Rectal smooth muscle tissue (tissue), 1 donor: ENCODE measurements around the gene PKP1.

Experiments used
- H3K27ac ChIP-seq: one replicate; pipeline ENCODE4 v1.7.0; 2013; ENCODE audit warnings: low read depth, low read length, inconsistent platforms
- H3K27me3 ChIP-seq: one replicate; pipeline ENCODE4 v1.7.0; 2013; ENCODE audit warnings: low read length; ENCODE audit not compliant: control insufficient read depth, insufficient read depth
- H3K36me3 ChIP-seq: one replicate; pipeline ENCODE4 v1.7.0; 2013; ENCODE audit warnings: low read length; ENCODE audit not compliant: control insufficient read depth, insufficient read depth
- H3K4me1 ChIP-seq: one replicate; pipeline ENCODE4 v1.7.0; 2013; ENCODE audit warnings: low read length; ENCODE audit not compliant: control insufficient read depth, insufficient read depth
- H3K4me3 ChIP-seq: one replicate; pipeline ENCODE4 v1.7.0; 2013; ENCODE audit warnings: low read length
- H3K9ac ChIP-seq: one replicate; pipeline ENCODE4 v1.7.0; 2013; ENCODE audit warnings: low read length

Gene PKP1

DNA sequence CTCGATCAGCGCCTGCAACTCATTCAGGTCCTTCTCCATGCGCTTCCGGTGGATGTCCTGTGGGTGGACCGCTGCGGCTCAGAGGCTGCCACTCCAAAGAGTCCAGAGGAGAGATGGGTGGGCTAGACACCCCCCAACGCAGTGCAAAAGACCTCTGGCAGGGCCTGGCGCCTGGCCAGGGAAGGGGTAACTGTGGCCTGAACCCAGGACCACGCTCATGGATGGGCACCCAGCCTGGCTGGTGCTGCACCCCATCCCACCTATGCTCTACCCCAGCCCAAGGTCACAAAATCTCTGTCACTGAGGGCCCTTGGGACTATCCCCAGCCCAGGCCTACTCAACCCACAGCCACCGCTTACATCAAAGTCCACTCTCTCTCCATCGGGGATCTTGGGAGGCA is 81.9 kb downstream of the PKP1 start:
- Histone ChIP-seq H3K4me3 (no peak overlapping the region), H3K4me1 (no peaks in the 10 kb centered on the region), H3K27ac (no peak overlapping the region), H3K36me3 (no peaks in the 10 kb centered on the region), H3K9ac (no peak overlapping the region), H3K27me3 (no peaks in the 10 kb centered on the region)

DNA sequence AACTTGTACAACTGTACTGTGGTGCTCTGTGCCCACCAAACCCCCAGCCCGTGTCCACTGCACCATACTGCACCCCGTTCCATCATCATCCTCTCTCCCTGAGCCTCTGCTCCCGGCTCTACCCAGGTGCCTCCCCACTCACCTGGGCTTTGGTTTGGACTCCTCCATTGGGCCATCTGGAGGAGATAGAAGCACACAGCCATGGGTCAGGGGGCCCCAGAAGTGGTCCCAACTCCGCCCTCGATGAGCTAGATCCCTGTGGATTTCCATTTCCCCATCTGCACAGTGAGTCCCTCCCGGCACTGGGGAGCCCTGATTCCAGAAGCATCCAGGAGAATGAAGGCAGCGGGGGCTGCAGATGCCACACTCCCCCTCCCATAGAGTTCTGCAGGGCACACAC is 83.4 kb downstream of the PKP1 start:
- no peaks in the 10 kb centered on the region for H3K36me3 ChIP-seq
- no peak overlapping the region for H3K4me3 ChIP-seq
- no peak overlapping the region for H3K9ac ChIP-seq
- peaks cover 2% of the 10 kb centered on the region for H3K27me3 ChIP-seq
- no peak overlapping the region for H3K27ac ChIP-seq
- H3K4me1 ChIP-seq: no peaks in the 10 kb centered on the region

DNA sequence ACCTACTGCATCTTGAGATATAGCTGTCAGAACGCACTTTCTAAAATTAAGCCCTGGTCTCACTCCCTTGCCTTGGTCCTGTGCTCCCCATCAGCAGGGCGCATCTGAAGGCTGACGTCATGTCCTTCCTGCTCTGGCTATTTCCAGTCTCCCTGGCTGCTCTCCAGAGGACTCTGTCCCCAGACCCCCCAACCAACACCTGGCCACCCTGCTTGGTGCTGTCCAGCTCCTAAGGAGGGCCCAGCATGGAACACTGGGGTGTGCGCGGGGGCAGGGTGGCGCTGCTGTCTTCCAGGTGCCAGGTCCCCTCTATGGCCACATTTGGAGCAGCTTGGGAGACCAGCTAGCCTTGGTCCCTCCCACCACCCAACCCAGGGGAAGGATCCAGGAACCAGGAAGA is 85.9 kb downstream of the PKP1 start:
- Histone ChIP-seq H3K27ac (no peak overlapping the region), H3K27me3 (peaks cover 2% of the 10 kb centered on the region), H3K9ac (no peak overlapping the region), H3K36me3 (no peaks in the 10 kb centered on the region), H3K4me1 (no peaks in the 10 kb centered on the region), H3K4me3 (no peak overlapping the region)

DNA sequence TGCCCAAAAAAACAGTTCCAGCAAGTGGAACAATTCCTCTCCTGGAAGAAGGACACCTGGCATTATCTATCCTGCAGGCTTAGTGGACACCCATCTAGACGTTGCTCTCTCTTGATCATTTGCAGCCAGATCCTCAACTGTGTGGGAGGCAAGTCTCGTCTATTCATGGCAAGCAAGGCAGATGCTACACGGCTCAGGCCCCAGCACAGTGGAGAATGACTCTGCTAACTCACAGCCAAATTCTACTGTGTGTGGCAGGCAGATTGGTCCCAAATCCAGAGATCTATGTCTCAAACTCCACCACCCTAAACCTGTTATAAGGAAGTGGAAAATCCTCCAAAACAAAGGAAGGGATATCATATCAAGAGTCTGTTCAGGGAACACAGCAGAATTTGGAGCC is 87.2 kb downstream of the PKP1 start:
- Histone ChIP-seq H3K4me1 (no peaks in the 10 kb centered on the region), H3K27me3 (peaks cover 5% of the 10 kb centered on the region), H3K9ac (no peak overlapping the region), H3K4me3 (no peak overlapping the region), H3K27ac (no peak overlapping the region), H3K36me3 (no peaks in the 10 kb centered on the region)

DNA sequence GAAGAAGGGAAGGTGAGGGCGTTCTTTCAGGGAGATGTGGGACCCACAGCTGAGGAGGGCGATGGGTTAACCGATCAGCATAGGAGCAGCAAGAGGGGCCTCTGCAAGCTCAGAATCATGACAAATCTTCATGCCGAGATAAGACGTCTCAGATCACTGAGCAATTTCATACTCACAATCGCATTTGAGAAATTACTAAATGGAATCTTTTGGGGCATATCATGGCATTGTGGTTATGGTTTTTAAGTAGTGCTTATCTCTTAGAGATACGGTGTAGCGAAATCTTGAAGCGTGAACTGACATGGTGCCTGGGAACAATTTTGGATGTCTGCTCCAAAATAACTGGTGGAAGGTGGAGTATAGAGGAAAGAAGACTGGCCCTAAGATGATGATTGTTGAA is 88.0 kb downstream of the PKP1 start:
- Histone ChIP-seq H3K4me1 (no peaks in the 10 kb centered on the region), H3K9ac (no peak overlapping the region), H3K27ac (no peak overlapping the region), H3K36me3 (no peaks in the 10 kb centered on the region), H3K27me3 (peaks cover 5% of the 10 kb centered on the region), H3K4me3 (no peak overlapping the region)

DNA sequence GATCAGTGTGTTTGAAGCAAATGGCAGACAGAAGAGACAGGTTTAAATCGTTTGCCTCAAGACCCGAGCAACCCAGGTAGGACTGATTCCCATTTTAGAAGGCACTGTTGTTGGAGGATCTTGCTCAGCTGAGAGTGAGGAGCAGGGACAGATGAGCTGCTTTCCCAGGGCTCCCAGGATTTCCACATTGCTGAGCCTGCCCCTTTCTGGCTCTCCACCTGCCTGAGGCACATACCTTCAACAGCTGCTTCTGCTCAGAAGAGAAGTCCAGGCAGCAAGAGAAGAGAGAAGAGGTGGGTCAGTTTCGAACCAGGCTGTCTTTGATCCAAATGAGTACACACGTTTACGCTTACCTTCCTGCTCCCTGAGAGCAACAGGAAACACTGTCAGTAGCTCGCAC is 88.5 kb downstream of the PKP1 start:
- Histone ChIP-seq H3K27me3 (peaks cover 8% of the 10 kb centered on the region), H3K9ac (no peak overlapping the region), H3K36me3 (no peaks in the 10 kb centered on the region), H3K4me3 (no peak overlapping the region), H3K4me1 (no peaks in the 10 kb centered on the region), H3K27ac (no peak overlapping the region)

DNA sequence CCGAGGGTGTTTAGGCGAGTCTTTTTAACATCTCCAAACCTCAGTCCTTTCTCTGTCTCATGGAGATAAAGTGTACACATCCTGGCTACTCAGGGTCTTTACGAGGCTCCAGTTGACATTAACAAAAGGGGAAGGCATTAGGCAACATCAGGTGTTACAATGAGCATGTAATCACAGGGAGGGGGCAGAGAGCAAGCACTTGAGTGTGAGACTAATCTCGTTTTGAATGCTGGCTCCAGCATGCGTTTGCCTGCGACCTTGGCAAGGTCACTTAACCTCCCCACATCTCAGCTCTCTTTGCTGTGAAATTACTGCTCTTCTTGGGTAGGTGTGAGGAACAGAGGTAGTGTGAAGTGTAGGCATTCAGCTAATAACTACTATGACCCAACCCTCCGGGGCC is 91.1 kb downstream of the PKP1 start:
- H3K36me3 ChIP-seq: no peaks in the 10 kb centered on the region
- no peak overlapping the region for H3K4me3 ChIP-seq
- H3K4me1 ChIP-seq: no peaks in the 10 kb centered on the region
- H3K27me3 ChIP-seq: peaks cover 9% of the 10 kb centered on the region
- no peak overlapping the region for H3K27ac ChIP-seq
- H3K9ac ChIP-seq: no peak overlapping the region

DNA sequence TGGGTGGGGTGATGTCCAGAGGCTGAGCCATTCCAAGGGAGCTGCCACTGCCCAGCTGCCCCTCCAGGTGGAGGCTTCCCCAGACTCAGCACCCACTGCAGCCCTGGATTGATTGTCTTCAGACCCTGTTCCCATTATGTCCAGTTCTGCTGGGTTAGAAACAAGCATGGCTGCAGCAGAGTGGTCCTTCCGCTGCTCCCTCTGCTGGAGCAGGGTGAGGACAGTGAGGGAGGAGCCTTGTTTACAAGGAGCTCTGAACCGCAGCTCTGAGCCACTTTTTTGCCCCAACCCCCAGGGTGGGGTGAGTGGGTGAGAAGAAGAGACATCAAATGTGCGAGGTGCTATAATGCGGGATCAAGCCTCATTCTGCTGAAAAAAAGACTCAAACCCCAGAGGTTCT is 91.9 kb downstream of the PKP1 start:
- no peaks in the 10 kb centered on the region for H3K4me1 ChIP-seq
- H3K27me3 ChIP-seq: peaks cover 9% of the 10 kb centered on the region
- H3K4me3 ChIP-seq: no peak overlapping the region
- no peak overlapping the region for H3K9ac ChIP-seq
- no peaks in the 10 kb centered on the region for H3K36me3 ChIP-seq
- no peak overlapping the region for H3K27ac ChIP-seq

DNA sequence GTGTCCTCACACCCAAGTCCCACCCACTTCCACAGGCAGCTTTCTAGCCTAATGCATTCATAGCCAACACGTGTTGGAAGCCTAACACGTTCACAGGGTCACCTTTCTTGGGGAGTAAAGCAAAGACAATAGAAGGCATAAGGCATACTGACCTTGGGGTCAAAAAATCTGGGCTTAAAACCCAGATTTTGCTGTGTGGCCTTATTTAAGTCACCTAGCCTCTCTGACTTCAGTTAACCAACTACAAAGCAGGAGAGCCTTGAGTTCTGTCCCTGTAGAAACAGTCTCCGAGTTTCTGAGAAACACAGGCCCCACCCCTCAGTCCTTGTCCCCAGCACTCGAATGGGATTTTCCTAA is 92.8 kb downstream of the PKP1 start:
- Histone ChIP-seq H3K4me3 (no peak overlapping the region), H3K27ac (no peak overlapping the region), H3K9ac (no peak overlapping the region), H3K4me1 (no peaks in the 10 kb centered on the region), H3K27me3 (peaks cover 7% of the 10 kb centered on the region), H3K36me3 (no peaks in the 10 kb centered on the region)

DNA sequence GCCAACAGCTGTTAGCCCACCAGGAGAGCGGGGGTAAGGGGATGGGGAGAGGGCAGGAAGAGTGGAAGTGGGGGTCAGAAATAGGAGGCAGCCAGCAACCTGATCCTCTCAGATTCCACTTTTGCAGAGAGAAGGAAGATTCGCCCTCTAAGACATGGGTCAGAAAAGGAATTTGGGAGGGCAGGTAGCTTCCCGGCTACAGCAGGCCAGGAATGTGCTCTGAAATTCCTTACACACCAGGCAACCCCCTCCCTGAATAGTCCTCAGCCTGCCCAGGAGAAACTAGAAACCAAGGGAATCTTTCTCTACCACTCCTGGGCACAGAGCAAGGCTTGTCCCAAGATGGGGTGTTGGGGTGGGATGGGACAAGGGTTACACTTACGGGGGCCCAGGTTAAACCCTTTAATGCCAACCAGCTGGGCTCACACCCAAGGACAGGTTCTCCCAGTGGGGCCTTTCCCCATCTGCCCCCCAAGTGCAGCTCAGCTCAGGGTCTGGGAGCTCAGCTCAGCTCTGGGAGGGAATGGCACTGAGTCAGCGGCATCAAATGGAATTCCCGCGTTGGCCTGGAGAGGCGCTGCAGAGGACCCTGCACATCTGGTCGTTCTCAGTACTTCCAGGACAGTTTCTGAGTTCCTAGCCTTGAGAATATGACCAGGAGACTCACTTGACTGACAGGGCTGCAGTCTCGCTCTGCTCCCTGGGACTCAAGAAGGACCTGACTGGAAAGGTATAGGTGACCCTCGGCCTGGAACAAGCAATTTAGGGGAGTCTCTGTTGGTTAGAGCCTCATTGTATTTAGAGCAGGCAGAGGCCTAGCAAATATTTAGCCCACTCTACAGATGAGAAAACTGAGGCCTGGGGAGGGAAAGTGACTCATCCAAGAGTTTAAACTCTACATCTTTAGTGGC is 93.4 kb downstream of the PKP1 start:
- no peak overlapping the region for H3K4me3 ChIP-seq
- H3K27ac ChIP-seq: no peak overlapping the region
- H3K9ac ChIP-seq: no peak overlapping the region
- H3K36me3 ChIP-seq: no peaks in the 10 kb centered on the region
- peaks cover 7% of the 10 kb centered on the region for H3K27me3 ChIP-seq
- H3K4me1 ChIP-seq: no peaks in the 10 kb centered on the region

DNA sequence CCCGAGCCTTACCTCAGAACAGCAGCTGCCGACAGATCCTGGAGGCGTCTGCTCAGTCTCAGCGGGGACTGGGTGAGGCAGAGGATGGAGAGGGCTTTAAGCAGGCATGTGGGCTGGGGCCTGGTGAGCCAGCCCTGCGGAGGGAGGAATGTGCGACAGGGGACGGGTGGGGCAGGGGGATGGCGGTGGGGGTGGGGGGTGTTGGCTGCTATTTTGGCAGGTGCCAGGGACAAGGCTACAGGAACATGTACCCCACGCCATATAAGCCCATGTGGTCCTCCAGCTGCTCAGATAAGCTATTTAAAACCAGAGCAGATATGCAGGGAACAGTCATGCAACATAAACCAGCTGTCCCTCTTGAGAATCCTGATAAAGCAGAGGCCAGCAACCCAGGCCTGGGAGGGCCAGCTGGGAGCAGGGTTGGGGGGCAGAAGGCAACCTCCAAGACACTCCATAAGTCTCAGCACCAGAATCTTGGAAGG is 94.3 kb downstream of the PKP1 start, which contains the start of gene TNNT2:
Gene TNNT2 (minus strand): TSS at position 70 of the 482 bp plus-strand sequence. CDS start 4,426 bp downstream, outside the sequence.
- peaks cover 7% of the 10 kb centered on the region for H3K27me3 ChIP-seq
- H3K9ac ChIP-seq: no peak within 1 kb of the TSS
- H3K36me3 ChIP-seq: no peaks in the 10 kb centered on the region
- H3K27ac ChIP-seq: no peak within 1 kb of the TSS
- H3K4me1 ChIP-seq: no peaks in the 10 kb centered on the region
- H3K4me3 ChIP-seq: no peak within 1 kb of the TSS

DNA sequence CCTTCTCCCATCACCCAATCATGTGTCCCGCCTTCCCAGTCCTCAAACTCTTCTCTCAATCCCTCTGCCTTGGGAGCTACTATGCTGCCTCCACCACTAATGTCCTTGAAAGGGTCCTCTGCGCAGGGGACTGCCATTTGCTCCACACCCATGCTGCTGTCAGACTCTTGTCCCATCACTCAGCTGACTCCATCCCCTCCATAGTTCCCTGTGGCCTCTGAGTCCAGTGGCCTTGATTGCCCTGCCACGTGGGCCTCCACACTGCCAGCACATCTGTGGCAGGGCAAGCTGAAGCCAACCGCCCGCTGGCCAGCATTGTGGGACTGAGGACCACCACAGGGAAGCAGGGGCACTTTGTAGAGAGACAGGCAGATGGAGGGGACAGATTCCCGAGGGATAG is 95.5 kb downstream of the PKP1 start:
- no peak overlapping the region for H3K4me3 ChIP-seq
- H3K4me1 ChIP-seq: no peaks in the 10 kb centered on the region
- H3K36me3 ChIP-seq: no peaks in the 10 kb centered on the region
- H3K27ac ChIP-seq: no peak overlapping the region
- no peak overlapping the region for H3K9ac ChIP-seq
- peaks cover 7% of the 10 kb centered on the region for H3K27me3 ChIP-seq

DNA sequence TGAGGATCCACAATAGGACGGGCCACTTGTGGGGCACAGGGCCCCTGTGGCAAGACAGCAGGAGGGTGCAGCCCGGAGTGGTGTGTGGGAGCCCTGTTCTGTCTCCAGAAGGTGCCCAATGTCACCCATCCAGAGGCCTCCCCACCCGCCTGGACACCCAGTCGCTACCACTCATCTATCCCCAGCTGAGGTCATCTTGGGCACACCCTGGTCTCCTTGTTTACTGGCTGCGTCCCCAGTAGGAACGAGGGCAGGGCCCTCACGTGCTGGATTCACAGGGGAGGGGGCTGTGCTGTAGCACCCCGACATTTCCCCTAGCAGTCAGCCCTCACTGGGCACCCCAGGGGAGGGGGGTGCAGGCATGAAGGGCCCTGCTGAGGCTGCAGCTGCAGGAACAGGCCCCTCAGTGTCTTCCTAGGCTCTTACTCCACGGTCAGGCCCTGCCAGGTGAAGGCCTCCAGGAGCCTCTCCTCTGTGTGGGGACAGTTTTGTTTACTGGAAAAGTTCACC is 96.5 kb downstream of the PKP1 start:
- Histone ChIP-seq H3K9ac (no peak overlapping the region), H3K4me3 (no peak overlapping the region), H3K36me3 (no peaks in the 10 kb centered on the region), H3K27ac (no peak overlapping the region), H3K4me1 (no peaks in the 10 kb centered on the region), H3K27me3 (peaks cover 4% of the 10 kb centered on the region)
